Esophagus squamous epithelium (tissue), 5 donors: ENCODE results near the gene ZC3H12A. TPM values are rescaled to one million over a fixed set of nuclear protein-coding genes. Genes with fewer than 3 reads are reported as not detected.

Source experiments
- DNase-seq: peaks from one replicate; lab custom pipeline; 2025; lab: John Stamatoyannopoulos, UW
- H3K27ac ChIP-seq, 4 donors: fragments of 200-600 bp; sonication (generic); one replicate each; pipeline ENCODE4 v1.5.1; 2016 to 2019; ENCODE audit warnings: mild to moderate bottlenecking in 1 of 4
- H3K27me3 ChIP-seq, 4 donors: fragments of 200-600 bp; sonication (generic); 1 replicate in 3 of 4; 2 replicates in 1 of 4; pipeline versions ENCODE4 v1.5.1 to v1.6.0; 2017 to 2021; ENCODE audit warnings: antibody characterized with exemption in 1 of 4
- H3K36me3 ChIP-seq, 3 donors: fragments of 200-600 bp; sonication (generic); one replicate each; pipeline ENCODE4 v1.5.1; 2016 to 2019
- H3K4me1 ChIP-seq, 3 donors: fragments of 200-600 bp; sonication (generic); one replicate each; pipeline ENCODE4 v1.5.1; 2017 to 2019
- H3K4me3 ChIP-seq, 4 donors: fragments of 200-600 bp; sonication (generic); 1 replicate in 3 of 4; 2 replicates in 1 of 4; pipeline ENCODE4 v1.5.1; 2016 to 2019; ENCODE audit warnings: mild to moderate bottlenecking in 2 of 4, moderate library complexity in 1 of 4
- H3K9me3 ChIP-seq, 3 donors: fragments of 200-600 bp; sonication (generic); one replicate each; pipeline ENCODE4 v1.5.1; 2016 to 2019
- CTCF ChIP-seq, 6 experiments: fragments of 450-650 bp in 4 of 6; fragments of 200-600 bp in 2 of 6; sonication (generic) in 2 of 6; IDR thresholded peaks; one replicate each; pipeline ENCODE4 v1.5.1; 2016 to 2019; ENCODE audit warnings: antibody characterized with exemption in 6 of 6, mild to moderate bottlenecking in 4 of 6, moderate library complexity in 4 of 6
- POLR2A ChIP-seq, 4 donors: fragments of 450-650 bp; IDR thresholded peaks; one replicate each; pipeline ENCODE4 v1.6.1; 2017; ENCODE audit warnings: antibody characterized with exemption in 4 of 4, mild to moderate bottlenecking in 4 of 4, moderate library complexity in 3 of 4
- WGBS, 2 donors: methylation state at CpG; one replicate each; pipeline ENCODE4 v1.1.5; 2018; 5-methylcytosine and 5-hydroxymethylcytosine counted together
- intact Hi-C: fragments of 100-400 bp; cut with DNase I; formaldehyde crosslinking; loops from one replicate; pipeline ENCODE4 v1.15.0; 2022
- total RNA-seq, 4 donors: library from RNA; depleted of rRNA; stranded (reverse); fragments of >200 nt; gene quantifications; one replicate each; pipeline ENCODE4 v1.1.0, GENCODE V29; 2016
- donor health status: DM: yes; HTN: yes; CAD: no.

The ZC3H12A gene
- total RNA-seq, 4 donors from 2014 or later = 11.6 to 132 (median 49.0) TPM

GRCh38 chr1:37477946-37478345, 3.6 kb downstream of the ZC3H12A start:
- Histone ChIP-seq H3K27me3 (no peaks in the 10 kb centered on the region), H3K9me3 (no peaks in the 10 kb centered on the region), H3K27ac (peak overlapping the region; percentile 96 to 99 (median 97)), H3K36me3 (peaks cover 25 to 44% (median 30%) of the 10 kb centered on the region in 3 donors), H3K4me1 (peaks cover 56 to 90% (median 69%) of the 10 kb centered on the region in 3 donors), H3K4me3 (peak overlapping the region; percentile 74 to 85 (median 82))
- DNase-seq = no peak
- TF ChIP-seq CTCF (IDR thresholded peaks at IDR 0.05) (no peak), POLR2A (IDR thresholded peaks at IDR 0.05) (no peak)
- WGBS, 2 donors = 65 to 72% methylated on average over 2 to 5 of the region's 5 CpGs
- intact Hi-C loops = no loop called here

GRCh38 chr1:37478451-37478881, 4.1 kb downstream of the ZC3H12A start:
- intact Hi-C loops = no loop called here
- H3K36me3 ChIP-seq = peaks cover 31 to 50% (median 36%) of the 10 kb centered on the region in 3 donors
- peak overlapping the region; percentile 96 to 99 (median 97) for H3K27ac ChIP-seq
- H3K4me3 ChIP-seq = peak overlapping the region; percentile 40 to 83 (median 78)
- no peak for DNase-seq
- TF ChIP-seq POLR2A (IDR thresholded peaks at IDR 0.05) (no peak), CTCF (IDR thresholded peaks at IDR 0.05) (no peak)
- WGBS, 2 donors = 0 to 75% methylated on average over 2 to 3 of the region's 8 CpGs
- H3K27me3 ChIP-seq = no peaks in the 10 kb centered on the region
- no peaks in the 10 kb centered on the region for H3K9me3 ChIP-seq
- peaks cover 54 to 90% (median 67%) of the 10 kb centered on the region in 3 donors for H3K4me1 ChIP-seq

- Histone ChIP-seq H3K4me1 (peaks cover 50 to 90% (median 68%) of the 10 kb centered on the region in 3 donors), H3K27ac (peak overlapping the region; percentile 96 to 99 (median 97)), H3K4me3 (peak overlapping the region; percentile 40 to 83 (median 78)), H3K9me3 (no peaks in the 10 kb centered on the region), H3K36me3 (peaks cover 35 to 54% (median 39%) of the 10 kb centered on the region in 3 donors), H3K27me3 (no peaks in the 10 kb centered on the region)
- DNase-seq = no peak
- WGBS, 2 donors = 17% methylated on average over 3 of the region's 3 CpGs; no CpG with 5 or more reads in 1 of the 2 donors
- intact Hi-C loops = no loop called here
- TF ChIP-seq CTCF (IDR thresholded peaks at IDR 0.05) = no peak
- no peak for TF ChIP-seq POLR2A (IDR thresholded peaks at IDR 0.05)
These were observed 4.5 kb downstream of the ZC3H12A start for GRCh38 chr1:37478890-37479254.

GRCh38 chr1:37479255-37480124, 5.1 kb downstream of the ZC3H12A start:
- peaks cover 52 to 94% (median 74%) of the 10 kb centered on the region in 3 donors for H3K4me1 ChIP-seq
- WGBS, 2 donors = 0 to 20% methylated on average over 1 of the region's 22 CpGs

More at GRCh38 chr1:37479255-37480124, 5.1 kb downstream of the ZC3H12A start:
- DNase-seq = peak; percentile 85
- peak in 2 of 6 experiments; percentile 2 to 8 for TF ChIP-seq CTCF (IDR thresholded peaks at IDR 0.05)
- peak in 1 of 4 donors; percentile 66 for TF ChIP-seq POLR2A (IDR thresholded peaks at IDR 0.05)
- H3K36me3 ChIP-seq = peaks cover 36 to 60% (median 39%) of the 10 kb centered on the region in 3 donors
- intact Hi-C loops = no loop called here
- no peaks in the 10 kb centered on the region for H3K9me3 ChIP-seq
- peak overlapping the region; percentile 40 to 83 (median 78) for H3K4me3 ChIP-seq
- no peaks in the 10 kb centered on the region for H3K27me3 ChIP-seq
- peak overlapping the region; percentile 96 to 99 (median 97) for H3K27ac ChIP-seq
